A549 (cell line): ENCODE results near the gene TAF11L4. TPM values are rescaled to one million over a fixed set of nuclear protein-coding genes. Genes with fewer than 3 reads are reported as not detected.
"Not testable (repeated sequence)": the region's sequence is repeated elsewhere in the genome, so short reads cannot be mapped to it uniquely, and the experiment has no call there.

Experiments used
- ATAC-seq, 2 experiments: fragments of 200-7000 bp in 1 of 2; fragments of >200 bp in 1 of 2; cut with Nextera tagmentation in 1 of 2; cut with Tn5 transposase in 1 of 2; 3 replicates each; pipeline versions ENCODE4 v1.8.0 to v1.9.1; 2018 to 2020; ENCODE audit warnings: mild to moderate bottlenecking in 1 of 2, moderate library complexity in 1 of 2
- CTCF ChIA-PET: fragments of 300-600 bp; sonication (Branson Sonifier 250); formaldehyde crosslinking; extraction: SDS; loops from one replicate; lab custom pipeline; 2021; ENCODE audit warnings: antibody characterized with exemption, inconsistent platforms; lab: Yijun Ruan, JAX
- POLR2A ChIA-PET: fragments of 350-600 bp; formaldehyde crosslinking; extraction: SDS; loops from one replicate; lab custom pipeline; 2021; ENCODE audit warnings: antibody characterized with exemption, inconsistent platforms; lab: Yijun Ruan, JAX
- DNase-seq, 2 experiments: peaks; one replicate each; pipeline versions ENCODE4 v3.0.0 to v3.0.0-alpha.2; 2011 to 2016; ENCODE audit warnings: low read depth in 1 of 2, low spot score in 1 of 2
- FAIRE-seq: peaks from 2 replicates; lab custom pipeline; 2011; peaks lifted over from hg19 to GRCh38; lab: Jason Lieb, UNC
- H3K27ac ChIP-seq, 2 experiments: fragments of >200 bp; sonication (Bioruptor Twin); formaldehyde crosslinking; 3 replicates each; pipeline ENCODE4 v1.5.1; 2016 to 2017
- H3K4me1 ChIP-seq: fragments of >200 bp; sonication (Bioruptor Twin); formaldehyde crosslinking; 3 replicates; pipeline ENCODE4 v1.6.1; 2016
- H3K4me2 ChIP-seq: fragments of >200 bp; sonication (Bioruptor Twin); formaldehyde crosslinking; 3 replicates; pipeline ENCODE4 v1.6.1; 2016
- H3K4me3 ChIP-seq: fragments of >200 bp; sonication (Bioruptor Twin); formaldehyde crosslinking; 3 replicates; pipeline ENCODE4 v1.5.1; 2016
- H3K9me3 ChIP-seq: fragments of >200 bp; sonication (Bioruptor Twin); formaldehyde crosslinking; 3 replicates; pipeline ENCODE4 v1.6.1; 2016
- BHLHE40 ChIP-seq: IDR thresholded peaks from 2 replicates; pipeline ENCODE4 v1.6.1; 2012; ENCODE audit warnings: low read depth, low read length, inconsistent platforms
- CBX2 ChIP-seq: fragments of 200-600 bp; sonication (generic); IDR thresholded peaks from 2 replicates; pipeline ENCODE4 v1.6.1; 2016; ENCODE audit warnings: low read depth, mild to moderate bottlenecking, borderline replicate concordance
- CBX8 ChIP-seq: fragments of 200-600 bp; sonication (generic); IDR thresholded peaks from 2 replicates; pipeline ENCODE4 v1.6.1; 2016
- EHF ChIP-seq: fragments of 250-450 bp; sonication (Bioruptor Pico); IDR thresholded peaks from 2 replicates; pipeline ENCODE4 v1.5.0; 2020; ENCODE audit warnings: mild to moderate bottlenecking
- EP300 ChIP-seq, 2 experiments: fragments of >200 bp; sonication (Bioruptor Twin); formaldehyde crosslinking; IDR thresholded peaks; 2 replicates in 1 of 2; 3 replicates in 1 of 2; pipeline ENCODE4 v1.6.1; 2016 to 2017
- GATA3 ChIP-seq: IDR thresholded peaks from 2 replicates; pipeline ENCODE4 v1.6.1; 2012; ENCODE audit warnings: borderline replicate concordance
- HES2 ChIP-seq: fragments of >200 bp; sonication (Bioruptor Twin); formaldehyde crosslinking; IDR thresholded peaks from 2 replicates; pipeline ENCODE4 v1.6.1; 2016
- HOXB13 ChIP-seq: fragments of 250-450 bp; sonication (Bioruptor Pico); IDR thresholded peaks from 2 replicates; pipeline ENCODE4 v1.5.0; 2020; ENCODE audit warnings: low read depth, mild to moderate bottlenecking, moderate library complexity
- JUN ChIP-seq, 2 experiments: fragments of >200 bp; sonication (Bioruptor Twin); formaldehyde crosslinking; IDR thresholded peaks; 2 replicates in 1 of 2; 3 replicates in 1 of 2; pipeline ENCODE4 v1.6.1; 2016 to 2017
- MAX ChIP-seq: IDR thresholded peaks from 2 replicates; pipeline ENCODE4 v1.6.1; 2012
- MAZ ChIP-seq: fragments of 150-350 bp; IDR thresholded peaks from 2 replicates; pipeline ENCODE4 v1.6.1; 2014; ENCODE audit warnings: antibody characterized with exemption, low read depth, low read length, borderline replicate concordance
- MYC ChIP-seq: IDR thresholded peaks from 2 replicates; pipeline ENCODE4 v1.6.1; 2012; ENCODE audit warnings: mild to moderate bottlenecking, inconsistent platforms, low read length, improper control_type of control experiment, borderline replicate concordance
- NPAS2 ChIP-seq: fragments of 250-450 bp; sonication (Bioruptor Pico); IDR thresholded peaks from 2 replicates; pipeline ENCODE4 v1.8.0; 2022; ENCODE audit warnings: mild to moderate bottlenecking, moderate library complexity, borderline replicate concordance
- PBX3 ChIP-seq: IDR thresholded peaks from 2 replicates; pipeline ENCODE4 v1.6.1; 2012
- RCOR1 ChIP-seq: fragments of 150-350 bp; IDR thresholded peaks from 2 replicates; pipeline ENCODE4 v1.6.1; 2014; ENCODE audit warnings: antibody characterized with exemption, low read length, low read depth
- RFX5 ChIP-seq: fragments of 450-650 bp; IDR thresholded peaks from 2 replicates; pipeline ENCODE4 v1.7.1; 2014; ENCODE audit warnings: antibody characterized with exemption, mild to moderate bottlenecking, moderate library complexity
- RNF2 ChIP-seq: fragments of 200-600 bp; sonication (generic); IDR thresholded peaks from 2 replicates; pipeline ENCODE4 v1.6.1; 2016; ENCODE audit warnings: low read depth, mild to moderate bottlenecking, antibody characterized with exemption, moderate library complexity, borderline replicate concordance
- TFCP2L1 ChIP-seq: fragments of 250-450 bp; sonication (Bioruptor Pico); IDR thresholded peaks from 2 replicates; pipeline ENCODE4 v1.5.0; 2021; ENCODE audit warnings: mild to moderate bottlenecking
- ZC3H11A ChIP-seq: fragments of 450-650 bp; IDR thresholded peaks from 2 replicates; pipeline ENCODE4 v1.6.1; 2014; ENCODE audit warnings: antibody characterized with exemption, mild to moderate bottlenecking
- ZNF302 ChIP-seq: fragments of 250-450 bp; sonication (Bioruptor Pico); IDR thresholded peaks from 2 replicates; pipeline ENCODE4 v1.9.0; 2021; ENCODE audit warnings: inconsistent platforms, mild to moderate bottlenecking, moderate library complexity
- WGBS: methylation state at CpG from one replicate; pipeline ENCODE4 v1.1.6; 2017; ENCODE audit errors: missing lambda C conversion rate; 5-methylcytosine and 5-hydroxymethylcytosine counted together
- polyA plus RNA-seq, 4 experiments: library from polyadenylated mRNA; depleted of rRNA in 3 of 4; stranded (reverse); fragments of >200 nt; fragmentation: RNase III in 1 of 4; extraction: RNeasy Plus Mini Kit Qiagen cat#74134 plus additional on column Dnase treatment in 1 of 4; gene quantifications; 2 replicates in 3 of 4; 3 replicates in 1 of 4; pipeline ENCODE4 v1.2.3, GENCODE V29; 2011 to 2017
- TF ChIP-seq, protein P1 (sequence below): fragments of 150-350 bp; IDR thresholded peaks from 2 replicates; pipeline ENCODE4 v1.6.1; 2014; ENCODE audit warnings: low read depth, mild to moderate bottlenecking, low read length
- TF ChIP-seq, protein P2 (sequence below): fragments of >200 bp; sonication (Bioruptor Twin); formaldehyde crosslinking; IDR thresholded peaks from 3 replicates; pipeline ENCODE4 v1.5.1; 2016
- TF ChIP-seq, protein P3 (sequence below): fragments of >200 bp; sonication (Bioruptor Twin); formaldehyde crosslinking; IDR thresholded peaks from 3 replicates; pipeline ENCODE4 v1.6.1; 2016
- TF ChIP-seq, protein P4 (sequence below): fragments of 200-600 bp; sonication (generic); IDR thresholded peaks from 2 replicates; pipeline ENCODE4 v1.6.1; 2016; ENCODE audit warnings: antibody characterized with exemption, mild to moderate bottlenecking, moderate library complexity

The TAF11L4 gene
- polyA plus RNA-seq, 2 of the 4 experiments (the other 2 are of a cell fraction): not detected

GRCh38 chr5:17497446-17497845 is 24.2 kb upstream of the TAF11L4 start:
- POLR2A ChIA-PET: no interaction called here
- DNase-seq: no peak
- no peak overlapping the region for H3K4me3 ChIP-seq
- TF ChIP-seq EP300 (IDR thresholded peaks at IDR 0.05) (no peak), CBX8 (no peak), ZNF302 (no peak), RCOR1 (no peak), GATA3 (no peak), CBX2 (no peak), TFCP2L1 (CRISPR knock-in tag) (no peak), MAX (no peak), ZC3H11A (no peak), HES2 (no peak), NPAS2 (CRISPR knock-in tag) (no peak), HOXB13 (CRISPR knock-in tag) (no peak), MAZ (no peak), BHLHE40 (no peak), EHF (CRISPR knock-in tag) (no peak)
- TF ChIP-seq, protein P1, sequence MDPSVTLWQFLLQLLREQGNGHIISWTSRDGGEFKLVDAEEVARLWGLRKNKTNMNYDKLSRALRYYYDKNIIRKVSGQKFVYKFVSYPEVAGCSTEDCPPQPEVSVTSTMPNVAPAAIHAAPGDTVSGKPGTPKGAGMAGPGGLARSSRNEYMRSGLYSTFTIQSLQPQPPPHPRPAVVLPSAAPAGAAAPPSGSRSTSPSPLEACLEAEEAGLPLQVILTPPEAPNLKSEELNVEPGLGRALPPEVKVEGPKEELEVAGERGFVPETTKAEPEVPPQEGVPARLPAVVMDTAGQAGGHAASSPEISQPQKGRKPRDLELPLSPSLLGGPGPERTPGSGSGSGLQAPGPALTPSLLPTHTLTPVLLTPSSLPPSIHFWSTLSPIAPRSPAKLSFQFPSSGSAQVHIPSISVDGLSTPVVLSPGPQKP: no peak
- WGBS: 73% methylated on average over 4 of the region's 4 CpGs
- ATAC-seq: no peak
- FAIRE-seq: no peak
- H3K27ac ChIP-seq: peak overlapping the region in 1 of 2 experiments; percentile 20; a peak in 1 of 6 replicates
- CTCF ChIA-PET: interaction anchor here (1.2 kb wide), 1 partner anchor 9 kb away, joined by 3 read pairs; no protein-coding TSS in a partner anchor
- no peak overlapping the region for H3K4me2 ChIP-seq
- 0 out of 3 replicates have a peak, but pooled peaks cover 3% of the 10 kb centered on the region for H3K4me1 ChIP-seq
- H3K9me3 ChIP-seq: no peaks in the 10 kb centered on the region

DNA sequence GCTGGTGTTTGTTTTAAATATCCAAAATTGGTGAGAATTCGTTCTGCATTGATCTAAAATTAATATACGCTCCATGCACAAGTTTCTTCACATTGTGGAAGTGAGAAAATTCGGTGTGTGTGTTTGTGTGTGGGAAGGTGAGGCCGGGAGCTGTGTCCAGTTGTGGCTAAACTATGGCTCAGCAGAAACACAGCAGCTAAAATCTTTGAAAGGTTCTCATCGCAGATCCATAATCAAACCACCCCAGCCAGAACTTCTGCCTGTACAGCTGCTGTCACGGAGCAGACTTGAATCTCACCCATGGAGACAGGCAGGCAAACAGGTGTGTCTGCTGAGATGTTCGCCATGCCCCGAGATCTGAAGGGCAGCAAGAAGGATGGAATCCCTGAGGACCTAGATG is 23.7 kb upstream of the TAF11L4 start, which contains the start of gene TAF11L2:
Gene TAF11L2, plus strand, starts transcription at position 301 of the 400 bp plus-strand sequence.
- FAIRE-seq, CTCF ChIA-PET, H3K4me1 ChIP-seq, DNase-seq, H3K4me3 ChIP-seq, POLR2A ChIA-PET, ATAC-seq, H3K9me3 ChIP-seq, H3K4me2 ChIP-seq: not testable (repeated sequence)
- 77% methylated on average over 8 of the region's 8 CpGs for WGBS
- H3K27ac ChIP-seq: peak within 1 kb of the TSS in 1 of 2 experiments; percentile 20; a peak in 1 of 6 replicates

DNA sequence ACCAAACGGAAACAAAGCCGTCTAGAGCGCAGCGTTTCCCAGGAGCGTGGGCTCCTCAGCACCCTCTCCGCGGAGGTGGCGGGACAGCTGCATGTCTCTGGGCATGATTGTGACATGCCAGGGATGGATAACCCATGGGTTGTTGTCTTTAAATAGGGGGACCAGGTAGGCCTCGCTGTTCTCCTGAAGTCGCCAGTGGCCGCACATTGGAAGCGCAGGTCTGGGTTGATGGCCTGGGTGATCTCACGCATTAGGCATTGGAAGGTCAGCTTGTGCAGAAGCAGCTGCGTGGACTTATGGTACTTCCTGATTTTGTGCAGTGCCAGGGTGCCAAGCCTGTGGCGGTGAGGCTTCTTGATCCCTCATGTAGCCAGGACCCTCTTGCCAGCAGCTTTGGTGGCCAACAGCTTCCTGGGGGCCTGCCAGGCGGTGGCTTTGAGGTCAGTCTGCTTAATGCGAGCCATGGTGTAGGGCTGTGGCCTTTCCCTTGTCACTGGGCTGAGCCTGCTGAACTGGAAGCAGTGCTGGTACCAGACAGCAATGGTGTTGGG is 9.8 kb upstream of the TAF11L4 start:
- no peaks in the 10 kb centered on the region for H3K4me1 ChIP-seq
- no peaks in the 10 kb centered on the region for H3K9me3 ChIP-seq
- no peak overlapping the region for H3K4me3 ChIP-seq
- no peak overlapping the region for H3K4me2 ChIP-seq
- CTCF ChIA-PET: no interaction called here
- TF ChIP-seq CBX2 (no peak), JUN (IDR thresholded peaks at IDR 0.05) (no peak), MYC (no peak), PBX3 (no peak), RNF2 (no peak), RFX5 (no peak), ZNF302 (no peak), TFCP2L1 (CRISPR knock-in tag) (no peak), NPAS2 (CRISPR knock-in tag) (no peak)
- TF ChIP-seq, protein P2, sequence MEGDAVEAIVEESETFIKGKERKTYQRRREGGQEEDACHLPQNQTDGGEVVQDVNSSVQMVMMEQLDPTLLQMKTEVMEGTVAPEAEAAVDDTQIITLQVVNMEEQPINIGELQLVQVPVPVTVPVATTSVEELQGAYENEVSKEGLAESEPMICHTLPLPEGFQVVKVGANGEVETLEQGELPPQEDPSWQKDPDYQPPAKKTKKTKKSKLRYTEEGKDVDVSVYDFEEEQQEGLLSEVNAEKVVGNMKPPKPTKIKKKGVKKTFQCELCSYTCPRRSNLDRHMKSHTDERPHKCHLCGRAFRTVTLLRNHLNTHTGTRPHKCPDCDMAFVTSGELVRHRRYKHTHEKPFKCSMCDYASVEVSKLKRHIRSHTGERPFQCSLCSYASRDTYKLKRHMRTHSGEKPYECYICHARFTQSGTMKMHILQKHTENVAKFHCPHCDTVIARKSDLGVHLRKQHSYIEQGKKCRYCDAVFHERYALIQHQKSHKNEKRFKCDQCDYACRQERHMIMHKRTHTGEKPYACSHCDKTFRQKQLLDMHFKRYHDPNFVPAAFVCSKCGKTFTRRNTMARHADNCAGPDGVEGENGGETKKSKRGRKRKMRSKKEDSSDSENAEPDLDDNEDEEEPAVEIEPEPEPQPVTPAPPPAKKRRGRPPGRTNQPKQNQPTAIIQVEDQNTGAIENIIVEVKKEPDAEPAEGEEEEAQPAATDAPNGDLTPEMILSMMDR: no peak
- TF ChIP-seq, protein P3, sequence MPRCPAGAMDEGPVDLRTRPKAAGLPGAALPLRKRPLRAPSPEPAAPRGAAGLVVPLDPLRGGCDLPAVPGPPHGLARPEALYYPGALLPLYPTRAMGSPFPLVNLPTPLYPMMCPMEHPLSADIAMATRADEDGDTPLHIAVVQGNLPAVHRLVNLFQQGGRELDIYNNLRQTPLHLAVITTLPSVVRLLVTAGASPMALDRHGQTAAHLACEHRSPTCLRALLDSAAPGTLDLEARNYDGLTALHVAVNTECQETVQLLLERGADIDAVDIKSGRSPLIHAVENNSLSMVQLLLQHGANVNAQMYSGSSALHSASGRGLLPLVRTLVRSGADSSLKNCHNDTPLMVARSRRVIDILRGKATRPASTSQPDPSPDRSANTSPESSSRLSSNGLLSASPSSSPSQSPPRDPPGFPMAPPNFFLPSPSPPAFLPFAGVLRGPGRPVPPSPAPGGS: no peak
- TF ChIP-seq, protein P4, sequence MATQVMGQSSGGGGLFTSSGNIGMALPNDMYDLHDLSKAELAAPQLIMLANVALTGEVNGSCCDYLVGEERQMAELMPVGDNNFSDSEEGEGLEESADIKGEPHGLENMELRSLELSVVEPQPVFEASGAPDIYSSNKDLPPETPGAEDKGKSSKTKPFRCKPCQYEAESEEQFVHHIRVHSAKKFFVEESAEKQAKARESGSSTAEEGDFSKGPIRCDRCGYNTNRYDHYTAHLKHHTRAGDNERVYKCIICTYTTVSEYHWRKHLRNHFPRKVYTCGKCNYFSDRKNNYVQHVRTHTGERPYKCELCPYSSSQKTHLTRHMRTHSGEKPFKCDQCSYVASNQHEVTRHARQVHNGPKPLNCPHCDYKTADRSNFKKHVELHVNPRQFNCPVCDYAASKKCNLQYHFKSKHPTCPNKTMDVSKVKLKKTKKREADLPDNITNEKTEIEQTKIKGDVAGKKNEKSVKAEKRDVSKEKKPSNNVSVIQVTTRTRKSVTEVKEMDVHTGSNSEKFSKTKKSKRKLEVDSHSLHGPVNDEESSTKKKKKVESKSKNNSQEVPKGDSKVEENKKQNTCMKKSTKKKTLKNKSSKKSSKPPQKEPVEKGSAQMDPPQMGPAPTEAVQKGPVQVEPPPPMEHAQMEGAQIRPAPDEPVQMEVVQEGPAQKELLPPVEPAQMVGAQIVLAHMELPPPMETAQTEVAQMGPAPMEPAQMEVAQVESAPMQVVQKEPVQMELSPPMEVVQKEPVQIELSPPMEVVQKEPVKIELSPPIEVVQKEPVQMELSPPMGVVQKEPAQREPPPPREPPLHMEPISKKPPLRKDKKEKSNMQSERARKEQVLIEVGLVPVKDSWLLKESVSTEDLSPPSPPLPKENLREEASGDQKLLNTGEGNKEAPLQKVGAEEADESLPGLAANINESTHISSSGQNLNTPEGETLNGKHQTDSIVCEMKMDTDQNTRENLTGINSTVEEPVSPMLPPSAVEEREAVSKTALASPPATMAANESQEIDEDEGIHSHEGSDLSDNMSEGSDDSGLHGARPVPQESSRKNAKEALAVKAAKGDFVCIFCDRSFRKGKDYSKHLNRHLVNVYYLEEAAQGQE: no peak
- WGBS: 92% methylated on average over 17 of the region's 17 CpGs
- no peak for DNase-seq
- H3K27ac ChIP-seq: no peak overlapping the region
- no peak for FAIRE-seq
- POLR2A ChIA-PET: no interaction called here
- ATAC-seq: no peak
